SU-DHL-6 (cell line): Measurements from ENCODE around the gene ELN.

Experiments used
- H2AFZ ChIP-seq: fragments of 200-600 bp; sonication (generic); 2 replicates; pipeline ENCODE4 v1.6.1; 2014; ENCODE audit warnings: low read depth, mild to moderate bottlenecking, moderate library complexity, mixed read lengths, antibody characterized with exemption, low read length; ENCODE audit not compliant: severe bottlenecking
- H3F3A ChIP-seq: fragments of 200-600 bp; shearing (Covaris generic); 2 replicates; pipeline ENCODE4 v1.6.0; 2016; ENCODE audit warnings: antibody characterized with exemption, mild to moderate bottlenecking; ENCODE audit not compliant: insufficient read depth
- H3K27ac ChIP-seq: fragments of 200-600 bp; sonication (generic); 2 replicates; pipeline ENCODE4 v1.5.1; 2016; ENCODE audit warnings: low read depth, mild to moderate bottlenecking, low read length, moderate library complexity, mixed read lengths
- H3K27me3 ChIP-seq: fragments of 200-600 bp; sonication (generic), shearing (Covaris generic); 2 replicates; pipeline ENCODE4 v1.6.0; 2014; ENCODE audit warnings: mild to moderate bottlenecking, low read length
- H3K36me3 ChIP-seq: fragments of 200-600 bp; sonication (generic); 2 replicates; pipeline ENCODE4 v1.6.1; 2014; ENCODE audit warnings: mild to moderate bottlenecking, low read length, mixed read lengths
- H3K4me2 ChIP-seq: fragments of 300-600, 200-600 bp; shearing (Covaris generic), sonication (generic); 2 replicates; pipeline ENCODE4 v1.6.0; 2014; ENCODE audit warnings: low read length, low read depth, mild to moderate bottlenecking; ENCODE audit not compliant: poor library complexity, severe bottlenecking
- H3K4me3 ChIP-seq: fragments of 200-600 bp; sonication (generic); 2 replicates; pipeline ENCODE4 v1.5.1; 2014; ENCODE audit warnings: antibody characterized with exemption, low read length, mild to moderate bottlenecking, mixed read lengths; ENCODE audit not compliant: insufficient read depth, poor library complexity, severe bottlenecking
- H3K79me2 ChIP-seq: fragments of 200-600 bp; sonication (generic); 2 replicates; pipeline ENCODE4 v1.6.1; 2014; ENCODE audit warnings: mild to moderate bottlenecking, low read length, moderate library complexity; ENCODE audit not compliant: insufficient read depth
- H3K9ac ChIP-seq: fragments of 200-600 bp; sonication (generic); 2 replicates; pipeline ENCODE4 v1.7.0; 2014; ENCODE audit warnings: mild to moderate bottlenecking, low read length
- H3K9me2 ChIP-seq: fragments of 200-600 bp; sonication (generic); replicated peaks from 2 replicates; pipeline ENCODE4 v1.6.1; 2014; ENCODE audit warnings: low read length; ENCODE audit not compliant: insufficient read depth
- H3K9me3 ChIP-seq: fragments of 200-600 bp; sonication (generic); 2 replicates; pipeline ENCODE4 v1.6.1; 2014; ENCODE audit warnings: low read length, mixed read lengths; ENCODE audit not compliant: insufficient read depth
- H4K20me1 ChIP-seq: fragments of 200-600 bp; sonication (generic); 2 replicates; pipeline ENCODE4 v1.6.1; 2014; ENCODE audit warnings: low read depth, mild to moderate bottlenecking, antibody characterized with exemption, low read length, moderate library complexity, mixed read lengths
- EZH2phosphoT487 ChIP-seq: fragments of 200-600 bp; sonication (generic), shearing (Covaris generic); conservative IDR thresholded peaks from 2 replicates; pipeline ENCODE4 v1.6.1; 2018; ENCODE audit warnings: mild to moderate bottlenecking, antibody characterized with exemption, low read length, moderate library complexity, mixed read lengths
- TF ChIP-seq, protein P1 (sequence below): fragments of 200-600 bp; sonication (generic); IDR thresholded peaks from one replicate; pipeline ENCODE4 v1.5.1; 2017; ENCODE audit warnings: antibody characterized with exemption, mild to moderate bottlenecking, low read length, moderate library complexity; ENCODE audit not compliant: insufficient read depth, poor library complexity, severe bottlenecking

The ELN gene

DNA sequence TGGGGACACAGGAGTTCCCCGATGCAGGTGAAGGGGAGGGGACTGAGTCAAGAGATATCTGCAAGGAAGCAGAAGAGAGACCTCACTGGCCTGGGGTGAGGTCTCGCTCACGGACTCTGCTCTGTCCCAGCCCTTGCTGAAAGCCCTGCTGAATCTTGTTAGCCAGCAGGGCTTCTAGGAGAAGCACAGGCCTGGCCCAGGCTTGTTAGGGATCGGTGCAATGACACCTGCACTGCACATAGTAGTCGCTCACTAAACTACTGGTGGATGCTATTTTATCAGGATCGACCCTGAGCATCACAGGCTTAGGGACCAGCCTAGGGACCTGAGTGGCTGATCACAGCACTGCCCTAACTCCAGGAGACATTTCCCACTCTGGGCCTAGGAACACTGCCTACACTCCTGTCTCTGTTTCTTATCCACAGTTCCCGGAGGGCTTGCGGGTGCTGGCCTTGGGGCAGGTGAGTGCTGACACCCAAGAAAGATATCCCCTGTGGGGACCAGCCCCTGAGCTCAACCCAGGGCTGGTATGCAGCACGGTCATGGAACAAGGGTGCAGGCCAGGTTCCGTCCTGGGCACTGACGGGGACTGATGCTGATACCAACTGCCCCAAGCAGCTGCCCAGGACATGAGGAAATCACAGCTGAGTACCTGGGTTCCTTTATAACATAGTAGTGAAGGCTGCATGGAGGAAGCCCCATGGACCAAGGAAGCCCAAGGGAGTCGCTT, 13.0 kb downstream of the ELN start:
- Histone ChIP-seq H3K27ac (no peak overlapping the region), H2AFZ (no peak overlapping the region), H3K27me3 (no peaks in the 10 kb centered on the region), H3K9me3 (no peaks in the 10 kb centered on the region), H3K9me2 (no peaks in the 10 kb centered on the region), H4K20me1 (no peaks in the 10 kb centered on the region), H3K4me2 (no peak overlapping the region), H3K9ac (no peak overlapping the region), H3K36me3 (no peaks in the 10 kb centered on the region), H3K79me2 (no peaks in the 10 kb centered on the region), H3F3A (no peaks in the 10 kb centered on the region), H3K4me3 (no peak overlapping the region)
- TF ChIP-seq, protein P1, sequence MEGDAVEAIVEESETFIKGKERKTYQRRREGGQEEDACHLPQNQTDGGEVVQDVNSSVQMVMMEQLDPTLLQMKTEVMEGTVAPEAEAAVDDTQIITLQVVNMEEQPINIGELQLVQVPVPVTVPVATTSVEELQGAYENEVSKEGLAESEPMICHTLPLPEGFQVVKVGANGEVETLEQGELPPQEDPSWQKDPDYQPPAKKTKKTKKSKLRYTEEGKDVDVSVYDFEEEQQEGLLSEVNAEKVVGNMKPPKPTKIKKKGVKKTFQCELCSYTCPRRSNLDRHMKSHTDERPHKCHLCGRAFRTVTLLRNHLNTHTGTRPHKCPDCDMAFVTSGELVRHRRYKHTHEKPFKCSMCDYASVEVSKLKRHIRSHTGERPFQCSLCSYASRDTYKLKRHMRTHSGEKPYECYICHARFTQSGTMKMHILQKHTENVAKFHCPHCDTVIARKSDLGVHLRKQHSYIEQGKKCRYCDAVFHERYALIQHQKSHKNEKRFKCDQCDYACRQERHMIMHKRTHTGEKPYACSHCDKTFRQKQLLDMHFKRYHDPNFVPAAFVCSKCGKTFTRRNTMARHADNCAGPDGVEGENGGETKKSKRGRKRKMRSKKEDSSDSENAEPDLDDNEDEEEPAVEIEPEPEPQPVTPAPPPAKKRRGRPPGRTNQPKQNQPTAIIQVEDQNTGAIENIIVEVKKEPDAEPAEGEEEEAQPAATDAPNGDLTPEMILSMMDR = no peak
- no peak for TF ChIP-seq EZH2phosphoT487

DNA sequence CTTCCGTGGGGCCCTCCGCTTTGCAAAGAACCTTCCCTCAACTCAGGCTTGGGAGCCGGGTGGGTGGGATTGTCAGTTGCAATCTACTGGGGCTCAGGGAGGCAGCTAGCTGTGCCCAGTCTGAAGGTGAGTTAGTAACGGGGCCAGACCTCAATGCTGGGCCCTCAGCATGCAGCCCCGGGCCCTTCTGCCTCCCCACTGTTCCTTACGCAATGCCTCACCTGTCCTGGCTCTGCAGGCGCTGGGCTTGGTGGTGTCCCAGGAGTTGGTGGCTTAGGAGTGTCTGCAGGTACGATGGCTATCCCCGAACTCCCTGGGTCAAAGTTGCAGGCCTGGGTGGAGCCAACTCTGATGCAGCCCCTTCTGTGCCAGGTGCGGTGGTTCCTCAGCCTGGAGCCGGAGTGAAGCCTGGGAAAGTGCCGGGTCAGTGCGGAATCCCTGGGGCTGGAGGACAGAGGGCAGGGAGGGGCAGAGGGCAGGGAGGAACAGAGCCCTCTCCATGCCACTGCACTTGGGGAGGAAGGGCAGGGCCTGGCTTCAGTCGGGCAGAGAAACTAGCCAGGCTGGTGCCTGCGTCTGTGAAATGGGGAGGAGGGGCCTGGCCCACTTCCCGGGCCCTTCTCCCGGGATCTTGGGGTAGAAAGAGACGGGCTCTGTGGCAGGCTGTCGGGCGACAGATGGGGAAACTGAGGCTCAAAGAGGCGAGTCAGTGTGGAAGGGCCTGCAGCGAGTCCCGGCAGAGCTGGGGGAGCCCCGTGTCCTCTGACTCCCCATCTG, 15.0 kb downstream of the ELN start:
- Histone ChIP-seq H3K27me3 (no peaks in the 10 kb centered on the region), H3K4me2 (no peak overlapping the region), H2AFZ (no peak overlapping the region), H3K4me3 (no peak overlapping the region), H3K9me2 (no peaks in the 10 kb centered on the region), H3K9me3 (no peaks in the 10 kb centered on the region), H3K79me2 (no peaks in the 10 kb centered on the region), H3F3A (no peaks in the 10 kb centered on the region), H3K36me3 (no peaks in the 10 kb centered on the region), H3K27ac (no peak overlapping the region), H3K9ac (no peak overlapping the region), H4K20me1 (no peaks in the 10 kb centered on the region)
- no peak for TF ChIP-seq EZH2phosphoT487
- TF ChIP-seq, protein P1 = no peak

DNA sequence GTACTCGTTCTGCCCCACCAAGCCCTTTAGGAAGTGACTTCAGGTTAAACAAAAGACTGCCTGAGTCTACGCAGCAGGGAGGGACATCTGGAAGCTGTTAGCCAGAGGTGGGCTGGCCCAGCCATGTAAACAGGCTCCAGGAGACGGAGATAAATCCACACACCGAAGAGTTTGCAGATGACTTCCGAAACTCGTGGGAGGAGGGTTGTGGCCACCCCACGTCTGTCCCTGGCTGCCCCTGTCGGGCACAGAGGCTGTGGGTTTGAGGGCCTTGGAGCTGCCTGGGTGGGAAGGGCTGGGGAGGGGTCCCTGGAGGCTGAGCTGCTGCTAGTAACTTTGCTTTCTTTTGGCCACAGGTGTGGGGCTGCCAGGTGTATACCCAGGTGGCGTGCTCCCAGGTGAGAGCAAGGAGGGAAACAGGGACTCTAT, 15.6 kb downstream of the ELN start:
- H3F3A ChIP-seq = no peaks in the 10 kb centered on the region
- no peak overlapping the region for H3K4me3 ChIP-seq
- H4K20me1 ChIP-seq = no peaks in the 10 kb centered on the region
- no peak overlapping the region for H2AFZ ChIP-seq
- H3K9me2 ChIP-seq = no peaks in the 10 kb centered on the region
- no peaks in the 10 kb centered on the region for H3K9me3 ChIP-seq
- H3K36me3 ChIP-seq = no peaks in the 10 kb centered on the region
- no peaks in the 10 kb centered on the region for H3K79me2 ChIP-seq
- no peaks in the 10 kb centered on the region for H3K27me3 ChIP-seq
- H3K9ac ChIP-seq = no peak overlapping the region
- TF ChIP-seq, protein P1 = no peak
- no peak for TF ChIP-seq EZH2phosphoT487
- H3K4me2 ChIP-seq = no peak overlapping the region
- no peak overlapping the region for H3K27ac ChIP-seq
